Fibroblast of skin of back (primary cell): ENCODE data around the gene KCNMA1.

Source experiments
- DNase-seq: peaks from one replicate; pipeline ENCODE4 v3.0.0-alpha.2; 2013

KCNMA1 gene

DNA sequence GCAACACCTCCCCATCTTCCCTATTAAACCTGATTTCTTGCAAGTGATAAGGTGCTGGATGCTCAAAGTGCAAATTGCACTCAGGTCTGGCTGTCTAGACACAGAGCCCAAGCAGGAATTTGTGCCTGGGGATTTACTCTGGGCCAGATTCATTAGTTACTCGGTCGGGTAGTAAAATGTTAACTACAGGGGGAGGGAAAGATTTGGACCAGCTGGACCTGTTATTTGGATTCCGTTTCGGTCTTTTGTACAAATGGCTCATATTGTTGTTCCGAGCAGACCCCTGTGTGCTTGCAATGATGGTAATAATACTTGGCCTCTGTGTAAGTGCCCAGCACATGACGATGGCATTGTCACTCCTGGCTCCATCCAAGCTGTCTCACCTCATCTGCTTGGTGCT is 609.6 kb downstream of the KCNMA1 start:
- no peak for DNase-seq

DNA sequence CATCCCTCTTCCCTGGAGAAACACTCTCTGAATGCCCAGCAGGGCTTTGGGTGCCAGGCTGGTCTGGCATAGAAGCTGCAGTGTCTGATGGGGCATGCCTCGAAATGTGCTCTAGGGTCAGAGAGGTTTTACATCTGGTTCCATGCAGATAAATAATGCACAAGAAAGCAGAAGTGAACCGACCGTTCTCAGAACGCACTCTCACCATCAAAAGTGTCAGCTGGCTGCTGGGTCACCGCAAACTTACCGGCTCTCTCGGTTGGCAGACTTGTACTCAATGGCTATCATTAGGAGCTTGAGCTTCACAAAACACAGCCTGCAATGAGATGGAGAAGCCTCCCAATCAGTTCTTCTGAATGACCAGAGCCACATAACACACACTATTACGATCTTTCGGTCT is 610.0 kb downstream of the KCNMA1 start:
- no peak for DNase-seq

- DNase-seq = no peak
Observed at GRCh38 chr10:77027141-77027540, 610.5 kb downstream of the KCNMA1 start.

DNA sequence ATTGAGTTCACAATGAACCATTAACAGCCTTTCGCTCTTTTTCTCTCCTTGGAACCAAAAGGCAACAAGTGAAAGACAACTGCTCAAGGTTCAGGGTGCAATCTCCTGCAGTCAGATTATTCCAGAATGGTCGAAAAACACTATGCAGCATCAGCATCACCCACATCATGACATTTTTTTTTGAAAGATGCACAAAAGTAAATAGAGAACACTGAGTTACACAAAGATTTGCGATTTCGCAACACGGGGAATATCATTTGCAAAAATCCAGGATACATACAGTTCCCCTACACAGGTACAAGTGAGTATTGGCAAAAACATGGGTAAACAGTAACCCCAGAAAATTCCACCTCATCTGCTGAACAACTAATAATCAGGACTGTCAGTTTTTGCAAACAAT is 611.5 kb downstream of the KCNMA1 start:
- no peak for DNase-seq

DNA sequence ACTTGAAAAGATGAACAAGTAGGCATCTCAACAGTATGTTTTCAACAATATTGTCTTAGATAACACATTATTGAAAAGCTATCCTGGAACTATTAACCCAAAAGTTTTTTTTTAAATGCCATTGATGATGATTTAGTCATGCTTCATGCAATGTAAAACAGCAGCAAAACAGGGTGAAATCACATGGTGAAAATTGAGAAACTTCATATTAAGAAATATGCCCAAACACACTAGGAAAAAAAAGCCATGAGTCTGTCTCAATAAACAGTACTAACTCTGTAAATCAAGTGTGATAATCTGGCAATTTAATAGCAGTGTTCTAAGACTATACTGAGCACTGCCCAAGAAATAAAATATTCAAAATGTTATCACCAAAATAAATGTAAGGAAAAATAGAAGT is 613.1 kb downstream of the KCNMA1 start:
- DNase-seq = no peak

- no peak for DNase-seq
Observed at GRCh38 chr10:77023396-77023795, 614.2 kb downstream of the KCNMA1 start.

GRCh38 chr10:77022671-77023070 is 614.9 kb downstream of the KCNMA1 start:
- DNase-seq = no peak

- DNase-seq = no peak
Observed at GRCh38 chr10:77021966-77022490, 615.6 kb downstream of the KCNMA1 start.

DNA sequence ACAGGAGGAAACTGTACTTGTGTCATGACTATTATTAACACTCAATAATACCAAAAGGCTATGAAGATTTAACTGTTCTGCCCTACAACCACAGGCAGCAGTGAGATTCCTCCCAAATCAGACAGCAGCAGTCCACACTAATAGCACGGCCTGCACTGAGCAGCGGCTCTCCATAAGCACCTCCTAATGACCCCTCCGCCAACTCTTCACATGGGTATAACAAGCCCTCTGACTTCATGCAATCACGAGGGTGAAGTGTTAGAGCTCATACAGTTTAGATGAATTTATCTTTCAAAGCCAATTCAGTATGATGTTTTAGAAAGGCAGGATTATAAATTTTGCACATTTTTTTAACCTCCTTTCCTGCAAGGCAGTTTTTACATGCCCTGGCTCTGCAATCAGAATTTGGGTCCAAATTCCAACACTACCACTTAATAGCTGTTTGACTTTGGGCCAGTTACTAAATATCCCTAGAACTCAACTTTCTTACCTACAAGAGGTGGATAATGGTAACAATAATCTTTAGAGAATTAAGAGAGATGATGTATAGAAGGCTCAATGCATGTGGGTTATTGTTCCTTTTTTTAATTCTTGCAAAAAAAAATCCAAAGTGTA is 617.1 kb downstream of the KCNMA1 start:
- no peak for DNase-seq

DNA sequence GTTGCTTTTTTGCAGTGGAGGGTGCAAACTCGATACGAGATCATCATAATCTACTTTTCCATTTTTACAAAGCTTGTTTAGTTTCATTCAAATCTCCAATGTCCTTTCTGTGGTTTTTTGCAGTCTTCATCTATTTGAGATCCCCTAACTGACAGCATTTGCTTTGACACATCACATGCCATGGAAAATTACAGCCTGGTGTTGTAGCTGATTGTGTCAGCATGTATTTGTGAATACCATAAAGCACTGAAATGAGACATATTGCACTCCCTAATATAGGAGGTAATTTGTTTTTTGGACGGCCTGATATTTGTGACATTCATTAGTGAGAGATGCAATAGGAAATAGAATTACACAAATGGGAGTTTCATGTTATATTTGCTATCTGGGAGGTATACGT is 620.8 kb downstream of the KCNMA1 start:
- DNase-seq = no peak

- DNase-seq = no peak
Observed at GRCh38 chr10:77016278-77016815, 621.3 kb downstream of the KCNMA1 start.

GRCh38 chr10:77015360-77015759 is 622.2 kb downstream of the KCNMA1 start:
- no peak for DNase-seq

DNA sequence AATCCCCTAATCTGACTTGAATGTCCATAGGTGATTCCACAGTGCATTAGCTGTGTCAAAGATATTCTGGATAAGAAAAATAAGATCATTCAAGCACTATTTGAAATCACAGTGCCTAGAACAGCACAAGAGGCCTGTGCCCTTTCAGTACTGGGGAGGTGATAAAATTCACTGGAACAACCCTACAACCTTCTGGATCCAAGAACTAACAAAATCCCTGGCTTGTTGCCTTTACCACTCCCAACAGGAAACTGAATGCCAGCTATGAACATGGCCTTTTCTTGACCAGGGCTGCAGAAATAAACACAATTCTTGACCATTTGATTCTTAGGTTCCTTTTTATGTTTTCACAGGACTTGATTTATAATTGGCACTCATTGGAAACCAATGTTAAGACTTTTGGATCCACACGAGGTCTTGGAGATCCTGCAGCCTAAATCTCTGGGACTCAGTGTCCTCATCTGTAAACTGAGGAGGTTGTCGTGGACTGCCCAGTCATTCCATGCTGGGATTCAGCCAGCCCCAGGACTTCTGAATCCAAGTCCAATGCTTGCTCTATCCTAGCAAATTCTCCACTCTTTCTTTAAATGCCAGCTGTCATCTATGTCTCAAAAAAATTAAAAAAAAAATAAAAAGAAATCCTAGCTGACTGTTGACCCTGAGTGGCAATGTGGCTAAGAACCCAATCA is 624.7 kb downstream of the KCNMA1 start:
- DNase-seq = no peak

DNA sequence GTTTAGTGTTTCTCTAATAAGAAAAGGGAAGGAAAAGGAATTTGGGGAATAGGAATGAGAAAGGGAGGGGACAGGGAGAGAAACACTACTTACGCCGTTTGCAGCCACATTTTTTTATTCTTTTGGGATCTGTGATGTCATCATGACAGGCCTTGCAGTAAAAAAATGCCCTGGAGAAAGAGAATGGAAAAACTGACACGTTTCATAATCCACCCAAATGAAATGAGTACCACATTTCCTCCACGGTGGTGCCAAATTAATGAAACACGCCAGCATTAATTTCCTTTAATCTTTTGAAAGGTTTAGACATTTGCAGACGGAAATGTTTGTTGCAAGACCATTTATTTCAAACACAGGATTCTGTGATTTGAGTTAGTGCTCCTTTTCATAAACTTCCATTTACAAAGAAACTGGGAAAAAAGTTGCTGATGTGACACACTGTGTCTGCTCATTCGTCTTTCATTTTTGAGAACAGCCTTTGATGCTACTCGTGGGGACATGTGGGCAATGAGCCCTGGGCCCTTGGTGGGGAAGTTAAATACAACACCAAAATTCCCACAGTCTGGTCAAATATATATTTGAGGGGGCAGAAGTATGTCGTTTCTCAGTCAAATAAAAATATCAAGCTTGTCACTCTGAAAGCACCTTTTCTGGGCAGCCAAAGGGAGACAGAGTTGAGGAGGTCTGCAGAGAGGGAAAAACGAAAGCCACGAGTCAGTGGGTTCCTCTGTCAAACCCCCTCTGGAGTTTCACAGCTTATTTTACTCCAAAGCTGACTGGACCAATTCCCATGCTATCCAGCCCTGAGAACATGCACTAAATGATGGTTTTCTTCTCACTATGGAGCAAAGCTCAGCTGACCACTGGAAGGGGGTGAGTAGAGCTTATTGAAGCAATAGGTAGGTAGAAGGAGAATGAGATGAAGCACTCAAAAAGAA is 625.5 kb downstream of the KCNMA1 start:
- peak; percentile 79 for DNase-seq

DNA sequence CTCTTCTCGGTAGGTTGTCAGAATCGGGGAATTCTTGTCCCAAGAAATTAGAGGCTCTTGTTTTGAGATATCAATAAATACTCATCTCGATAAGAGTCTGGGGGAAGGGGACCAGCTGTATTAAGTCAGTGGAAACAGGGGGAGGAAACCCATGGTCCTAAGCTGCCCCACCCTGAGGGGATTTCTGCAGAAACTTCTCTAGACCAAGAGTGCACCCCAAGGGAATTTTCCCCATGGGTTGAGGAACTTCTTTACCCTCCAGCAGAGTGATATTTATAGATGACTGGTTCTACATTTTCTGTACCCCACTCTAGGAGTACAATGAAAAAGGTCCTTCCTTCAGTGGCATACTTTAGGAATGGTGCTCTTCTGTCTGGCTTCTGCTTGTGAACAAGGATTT is 627.2 kb downstream of the KCNMA1 start:
- no peak for DNase-seq

GRCh38 chr10:77007834-77008233 is 629.8 kb downstream of the KCNMA1 start:
- DNase-seq = peak; percentile 36

GRCh38 chr10:77006836-77007511 is 630.6 kb downstream of the KCNMA1 start:
- peak; percentile 62 for DNase-seq

GRCh38 chr10:77005871-77006270 is 631.7 kb downstream of the KCNMA1 start:
- no peak for DNase-seq

- peak; percentile 71 for DNase-seq
Observed at GRCh38 chr10:77004917-77005564, 632.6 kb downstream of the KCNMA1 start.

GRCh38 chr10:77002872-77003271 is 634.7 kb downstream of the KCNMA1 start:
- DNase-seq = no peak

- DNase-seq = no peak
Observed at GRCh38 chr10:77001206-77001605, 636.4 kb downstream of the KCNMA1 start.

DNA sequence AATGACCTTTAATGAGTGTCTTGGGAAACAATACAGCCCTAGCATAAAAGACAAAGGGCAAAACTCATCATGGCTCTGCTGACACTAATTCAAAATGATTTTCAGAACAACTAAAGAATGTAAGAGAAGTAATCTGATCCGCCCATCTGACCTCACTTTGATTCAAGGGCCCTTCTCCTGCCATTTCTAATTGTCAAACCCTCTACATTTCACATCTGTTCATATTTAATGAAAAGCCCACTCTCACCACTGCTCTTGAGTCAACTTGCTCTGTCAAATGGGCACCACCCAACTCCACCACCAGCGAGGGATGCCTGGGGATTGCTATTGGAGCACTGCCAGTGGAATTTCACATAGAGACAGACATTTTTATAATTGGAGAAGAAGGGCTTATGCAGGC is 639.2 kb downstream of the KCNMA1 start:
- peak; percentile 43 for DNase-seq
